ENCODE measurements around the gene MAPK8IP3.

MAPK8IP3 gene

DNA sequence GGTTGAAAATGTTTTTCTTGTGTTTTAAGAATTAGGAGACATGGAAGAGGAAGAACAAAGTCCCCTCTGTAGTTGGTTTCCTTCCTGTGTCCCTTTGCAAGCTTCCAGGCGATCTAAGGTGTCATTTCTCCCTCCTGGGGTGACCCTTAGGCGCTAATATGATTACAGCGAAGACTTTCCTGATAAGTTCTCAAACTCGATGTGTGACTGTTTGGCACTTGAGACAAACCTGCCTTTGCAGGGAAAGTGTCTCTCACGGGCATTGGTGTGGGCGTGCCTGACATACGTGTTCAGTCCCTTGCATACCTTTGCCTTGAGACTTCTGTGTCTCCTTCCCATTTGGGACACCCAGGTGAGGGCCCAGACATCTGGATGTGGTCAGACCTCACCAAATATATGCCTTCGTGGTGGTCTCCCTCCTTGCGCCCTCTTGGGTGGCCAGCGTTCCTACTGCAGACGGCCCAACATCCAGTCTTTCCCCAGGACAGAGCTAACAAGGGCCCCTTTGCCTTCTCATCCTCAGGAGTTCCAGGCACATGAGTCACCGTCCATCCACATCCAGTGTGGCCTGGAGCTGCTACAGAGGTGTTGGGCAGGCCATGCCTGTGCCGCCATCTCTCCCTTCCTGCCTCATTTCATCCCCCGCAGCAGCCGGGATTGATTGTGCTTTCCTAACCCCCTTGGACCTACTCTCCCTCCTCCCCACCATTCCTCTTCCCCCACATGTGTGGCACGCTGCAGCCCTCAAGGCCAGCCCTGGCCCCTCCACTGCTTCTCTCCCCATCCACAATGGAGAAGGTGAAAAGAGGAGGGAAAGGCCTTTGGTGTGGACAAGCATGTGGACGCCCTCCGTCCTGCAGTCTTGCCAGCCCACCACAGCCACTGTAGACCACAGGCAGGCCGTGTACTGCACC is 31.0 kb upstream of the MAPK8IP3 start:
- DNase-seq (ENCODE audit: low read depth in 1 of 2, low spot score in 1 of 2) = no peak
- H3K27ac ChIP-seq (replicated peaks) = no peak overlapping the region
- no peak overlapping the region for H3K4me3 ChIP-seq (replicated peaks; ENCODE audit: insufficient read depth, low read length)
- TF ChIP-seq, protein P1, sequence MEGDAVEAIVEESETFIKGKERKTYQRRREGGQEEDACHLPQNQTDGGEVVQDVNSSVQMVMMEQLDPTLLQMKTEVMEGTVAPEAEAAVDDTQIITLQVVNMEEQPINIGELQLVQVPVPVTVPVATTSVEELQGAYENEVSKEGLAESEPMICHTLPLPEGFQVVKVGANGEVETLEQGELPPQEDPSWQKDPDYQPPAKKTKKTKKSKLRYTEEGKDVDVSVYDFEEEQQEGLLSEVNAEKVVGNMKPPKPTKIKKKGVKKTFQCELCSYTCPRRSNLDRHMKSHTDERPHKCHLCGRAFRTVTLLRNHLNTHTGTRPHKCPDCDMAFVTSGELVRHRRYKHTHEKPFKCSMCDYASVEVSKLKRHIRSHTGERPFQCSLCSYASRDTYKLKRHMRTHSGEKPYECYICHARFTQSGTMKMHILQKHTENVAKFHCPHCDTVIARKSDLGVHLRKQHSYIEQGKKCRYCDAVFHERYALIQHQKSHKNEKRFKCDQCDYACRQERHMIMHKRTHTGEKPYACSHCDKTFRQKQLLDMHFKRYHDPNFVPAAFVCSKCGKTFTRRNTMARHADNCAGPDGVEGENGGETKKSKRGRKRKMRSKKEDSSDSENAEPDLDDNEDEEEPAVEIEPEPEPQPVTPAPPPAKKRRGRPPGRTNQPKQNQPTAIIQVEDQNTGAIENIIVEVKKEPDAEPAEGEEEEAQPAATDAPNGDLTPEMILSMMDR (IDR thresholded peaks at IDR 0.05; ENCODE audit: insufficient read depth, low read length) = no peak
- TF ChIP-seq, protein P2, sequence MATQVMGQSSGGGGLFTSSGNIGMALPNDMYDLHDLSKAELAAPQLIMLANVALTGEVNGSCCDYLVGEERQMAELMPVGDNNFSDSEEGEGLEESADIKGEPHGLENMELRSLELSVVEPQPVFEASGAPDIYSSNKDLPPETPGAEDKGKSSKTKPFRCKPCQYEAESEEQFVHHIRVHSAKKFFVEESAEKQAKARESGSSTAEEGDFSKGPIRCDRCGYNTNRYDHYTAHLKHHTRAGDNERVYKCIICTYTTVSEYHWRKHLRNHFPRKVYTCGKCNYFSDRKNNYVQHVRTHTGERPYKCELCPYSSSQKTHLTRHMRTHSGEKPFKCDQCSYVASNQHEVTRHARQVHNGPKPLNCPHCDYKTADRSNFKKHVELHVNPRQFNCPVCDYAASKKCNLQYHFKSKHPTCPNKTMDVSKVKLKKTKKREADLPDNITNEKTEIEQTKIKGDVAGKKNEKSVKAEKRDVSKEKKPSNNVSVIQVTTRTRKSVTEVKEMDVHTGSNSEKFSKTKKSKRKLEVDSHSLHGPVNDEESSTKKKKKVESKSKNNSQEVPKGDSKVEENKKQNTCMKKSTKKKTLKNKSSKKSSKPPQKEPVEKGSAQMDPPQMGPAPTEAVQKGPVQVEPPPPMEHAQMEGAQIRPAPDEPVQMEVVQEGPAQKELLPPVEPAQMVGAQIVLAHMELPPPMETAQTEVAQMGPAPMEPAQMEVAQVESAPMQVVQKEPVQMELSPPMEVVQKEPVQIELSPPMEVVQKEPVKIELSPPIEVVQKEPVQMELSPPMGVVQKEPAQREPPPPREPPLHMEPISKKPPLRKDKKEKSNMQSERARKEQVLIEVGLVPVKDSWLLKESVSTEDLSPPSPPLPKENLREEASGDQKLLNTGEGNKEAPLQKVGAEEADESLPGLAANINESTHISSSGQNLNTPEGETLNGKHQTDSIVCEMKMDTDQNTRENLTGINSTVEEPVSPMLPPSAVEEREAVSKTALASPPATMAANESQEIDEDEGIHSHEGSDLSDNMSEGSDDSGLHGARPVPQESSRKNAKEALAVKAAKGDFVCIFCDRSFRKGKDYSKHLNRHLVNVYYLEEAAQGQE (IDR thresholded peaks at IDR 0.05; ENCODE audit: insufficient replicate concordance, low read depth) = no peak
- no peak for TF ChIP-seq POLR2AphosphoS5 (IDR thresholded peaks at IDR 0.05; ENCODE audit: low read depth)
- no peaks in the 10 kb centered on the region for H3K27me3 ChIP-seq (ENCODE audit: insufficient read depth, poor library complexity, severe bottlenecking)

DNA sequence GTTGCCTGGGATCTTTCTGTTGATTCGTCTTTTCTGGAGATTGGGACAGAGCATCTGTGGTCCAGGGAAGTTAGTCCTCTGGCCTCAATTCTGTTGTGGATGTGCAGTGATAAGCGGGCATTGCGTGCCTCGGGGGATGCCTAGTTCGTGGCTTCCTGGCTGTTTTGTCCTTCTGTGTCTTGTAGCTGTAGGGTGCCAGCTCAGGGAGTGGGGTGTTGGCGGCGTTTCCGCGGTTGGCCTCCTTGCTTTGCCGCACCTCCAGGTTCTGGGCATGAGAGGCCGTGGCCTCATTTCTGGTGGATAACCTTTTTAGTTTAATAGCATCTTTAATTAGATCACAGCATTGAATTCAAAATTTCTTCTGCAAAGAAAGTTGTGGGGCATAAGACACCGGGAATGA is 29.3 kb upstream of the MAPK8IP3 start:
- no peak for DNase-seq (ENCODE audit: low read depth in 1 of 2, low spot score in 1 of 2)
- H3K4me3 ChIP-seq (replicated peaks; ENCODE audit: insufficient read depth, low read length) = no peak overlapping the region
- H3K27ac ChIP-seq (replicated peaks) = no peak overlapping the region
- H3K27me3 ChIP-seq (ENCODE audit: insufficient read depth, poor library complexity, severe bottlenecking) = no peaks in the 10 kb centered on the region
- TF ChIP-seq, protein P1 (IDR thresholded peaks at IDR 0.05; ENCODE audit: insufficient read depth, low read length) = no peak
- TF ChIP-seq GABPA (IDR thresholded peaks at IDR 0.05; ENCODE audit: low read depth) (no peak), SPI1 (IDR thresholded peaks at IDR 0.05; ENCODE audit: borderline replicate concordance, low read depth) (no peak)

DNA sequence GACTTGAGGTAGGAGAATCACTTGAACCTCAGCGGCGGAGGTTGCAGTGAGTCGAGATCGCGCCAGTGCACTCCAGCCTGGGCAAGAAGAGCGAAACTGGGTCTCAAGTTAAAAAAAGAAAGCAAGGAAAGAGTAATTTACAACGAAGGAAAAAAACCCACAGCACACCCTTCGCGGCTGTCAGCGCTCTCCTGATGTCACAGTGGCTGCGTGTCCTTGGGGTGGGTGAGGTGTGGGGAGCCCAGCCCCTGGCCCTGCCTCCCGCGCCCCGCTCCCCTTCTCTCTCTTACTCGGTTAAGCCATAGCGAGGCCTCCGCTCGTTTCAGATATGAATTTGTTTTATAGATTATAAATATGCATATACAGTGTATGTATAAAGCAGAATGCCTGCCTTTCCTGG is 28.7 kb upstream of the MAPK8IP3 start:
- H3K27ac ChIP-seq (replicated peaks) = no peak overlapping the region
- TF ChIP-seq, protein P1 (IDR thresholded peaks at IDR 0.05; ENCODE audit: insufficient read depth, low read length) = no peak
- TF ChIP-seq POLR2AphosphoS5 (IDR thresholded peaks at IDR 0.05; ENCODE audit: low read depth) (no peak), GABPA (IDR thresholded peaks at IDR 0.05; ENCODE audit: low read depth) (no peak), SPI1 (IDR thresholded peaks at IDR 0.05; ENCODE audit: borderline replicate concordance, low read depth) (no peak)
- TF ChIP-seq, protein P2 (IDR thresholded peaks at IDR 0.05; ENCODE audit: insufficient replicate concordance, low read depth) = no peak
- DNase-seq (ENCODE audit: low read depth in 1 of 2, low spot score in 1 of 2) = no peak
- no peak overlapping the region; the same call in 1 of the 2 replicates for H3K4me3 ChIP-seq (replicated peaks; ENCODE audit: insufficient read depth, low read length)
- no peaks in the 10 kb centered on the region for H3K27me3 ChIP-seq (ENCODE audit: insufficient read depth, poor library complexity, severe bottlenecking)
